Stomach (tissue), 9 donors: ENCODE results near the gene NHSL1. TPM values are rescaled to one million over a fixed set of nuclear protein-coding genes. Genes with fewer than 3 reads are reported as not detected.

ENCODE experiments used
- DNase-seq, 2 donors: peaks; one replicate each; pipeline versions ENCODE4 v3.0.0 to v3.0.0-alpha.2; 2013 to 2019
- H3K27ac ChIP-seq, 5 donors: fragments of 200-600 bp in 4 of 5; sonication (generic) in 4 of 5; one replicate each; pipeline ENCODE4 v1.5.1; 2013 to 2019; ENCODE audit warnings: mild to moderate bottlenecking in 1 of 5, moderate library complexity in 1 of 5
- H3K27me3 ChIP-seq, 3 donors: fragments of 200-600 bp; sonication (generic); one replicate each; pipeline ENCODE4 v1.5.1; 2017 to 2019; ENCODE audit warnings: mixed run types in 1 of 3
- H3K36me3 ChIP-seq, 4 donors: fragments of 200-600 bp; sonication (generic); 1 replicate in 3 of 4; 2 replicates in 1 of 4; pipeline ENCODE4 v1.5.1; 2016 to 2019
- H3K4me1 ChIP-seq, 4 donors: fragments of 200-600 bp; sonication (generic); one replicate each; pipeline ENCODE4 v1.5.1; 2016 to 2019
- H3K4me3 ChIP-seq, 4 donors: fragments of 200-600 bp; sonication (generic) in 3 of 4; one replicate each; pipeline ENCODE4 v1.5.1; 2016 to 2019; ENCODE audit warnings: mild to moderate bottlenecking in 1 of 4
- H3K9me3 ChIP-seq, 4 donors: fragments of 200-600 bp; sonication (generic); one replicate each; pipeline ENCODE4 v1.5.1; 2016 to 2019
- CTCF ChIP-seq, 7 experiments: fragments of 450-650 bp in 4 of 7; fragments of 200-600 bp in 3 of 7; sonication (generic) in 3 of 7; IDR thresholded peaks; one replicate each; pipeline ENCODE4 v1.5.1; 2016 to 2019; ENCODE audit warnings: antibody characterized with exemption in 7 of 7, control low read depth in 2 of 7, mild to moderate bottlenecking in 1 of 7
- EP300 ChIP-seq: sonication (generic); formaldehyde crosslinking; IDR thresholded peaks from one replicate; pipeline ENCODE4 v1.6.1; 2017; ENCODE audit warnings: antibody characterized with exemption
- POLR2A ChIP-seq, 4 donors: fragments of 450-650 bp; IDR thresholded peaks; one replicate each; pipeline ENCODE4 v1.6.1; 2016; ENCODE audit warnings: antibody characterized with exemption in 4 of 4, control low read depth in 2 of 4, mild to moderate bottlenecking in 1 of 4, moderate library complexity in 1 of 4
- POLR2AphosphoS5 ChIP-seq, 3 donors: sonication (generic); formaldehyde crosslinking; IDR thresholded peaks; one replicate each; pipeline ENCODE4 v1.6.1; 2016; ENCODE audit warnings: antibody characterized with exemption in 3 of 3
- WGBS, 5 donors: extraction: QIAGEN DNeasy Blood & Tissue Kit in 3 of 5; methylation state at CpG; one replicate each; pipeline versions ENCODE4 v1.1.5 to v1.1.7; 2013 to 2018; 5-methylcytosine and 5-hydroxymethylcytosine counted together
- intact Hi-C: fragments of 100-400 bp; cut with DNase I; formaldehyde crosslinking; loops from one replicate; pipeline ENCODE4 v1.15.1; 2023; ENCODE audit warnings: low total_unique reads
- polyA plus RNA-seq, 3 donors: library from polyadenylated mRNA; stranded (reverse); fragments of 200-250 nt; gene quantifications; one replicate each; pipeline ENCODE4 v1.2.3, GENCODE V29; 2013
- total RNA-seq, 5 donors: library from RNA; depleted of rRNA; stranded (reverse); fragments of >200 nt; gene quantifications; one replicate each; pipeline versions ENCODE4 v1.1.0 to v1.2.3, GENCODE V29; 2014 to 2016
- donor health status: healthy with polysubstance abuse.
- donor health status: Bipolar disorder and iron deficiency.
- donor health status: healthy.

The NHSL1 gene
- total and polyA plus RNA-seq, 8 donors, result 1.8 to 44.6 (median 27.4) TPM

DNA sequence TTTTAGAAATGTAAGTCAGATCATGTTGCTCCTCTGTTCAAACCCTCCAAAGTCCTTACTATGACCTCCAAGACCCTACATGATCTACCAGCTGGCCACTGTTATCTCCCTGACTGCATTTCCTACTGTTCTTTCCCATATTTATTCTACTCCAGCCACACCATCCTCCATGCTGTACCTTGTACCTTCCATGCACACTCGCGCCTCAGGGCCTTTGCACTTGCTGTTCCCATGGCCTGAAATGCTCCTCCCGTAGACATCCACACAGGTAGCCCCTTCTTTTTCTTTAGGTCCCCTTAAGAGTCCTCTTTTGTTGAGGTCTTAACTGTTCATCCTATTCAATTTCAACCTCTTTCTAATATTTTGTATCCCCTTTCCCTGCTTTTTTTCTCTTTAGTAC lies 48.3 kb downstream of the NHSL1 start:
- intact Hi-C loops, result no loop called here

GRCh38 chr6:138450445-138450844 lies 48.8 kb downstream of the NHSL1 start:
- H3K36me3 ChIP-seq, result no peaks in the 10 kb centered on the region
- no peak overlapping the region for H3K27ac ChIP-seq
- no peak overlapping the region for H3K4me3 ChIP-seq
- peaks cover 0 to 11% (median 8%) of the 10 kb centered on the region in 4 donors for H3K4me1 ChIP-seq
- WGBS, 5 donors, result 78 to 85% (median 80%) methylated on average over 3 of the region's 3 CpGs
- H3K27me3 ChIP-seq, result no peaks in the 10 kb centered on the region
- H3K9me3 ChIP-seq, result no peaks in the 10 kb centered on the region
- TF ChIP-seq POLR2A (IDR thresholded peaks at IDR 0.05) (no peak), CTCF (IDR thresholded peaks at IDR 0.05) (no peak), EP300 (no peak), POLR2AphosphoS5 (IDR thresholded peaks at IDR 0.05) (no peak)
- intact Hi-C loops, result no loop called here
- DNase-seq, result no peak

More for the DNA sequence above, 48.3 kb downstream of the NHSL1 start:
- DNase-seq, result no peak
- H3K9me3 ChIP-seq, result no peaks in the 10 kb centered on the region
- H3K4me3 ChIP-seq, result no peak overlapping the region
- peak overlapping the region in 1 of 5 donors; percentile 10 for H3K27ac ChIP-seq
- peaks cover 3 to 14% (median 12%) of the 10 kb centered on the region in 4 donors for H3K4me1 ChIP-seq
- TF ChIP-seq POLR2A (IDR thresholded peaks at IDR 0.05) (no peak), CTCF (IDR thresholded peaks at IDR 0.05) (no peak), EP300 (no peak), POLR2AphosphoS5 (IDR thresholded peaks at IDR 0.05) (no peak)
- 93 to 99% (median 98%) methylated on average over 3 of the region's 3 CpGs for WGBS, 5 donors
- no peaks in the 10 kb centered on the region for H3K27me3 ChIP-seq
- H3K36me3 ChIP-seq, result no peaks in the 10 kb centered on the region

GRCh38 chr6:138446821-138447220 lies 52.5 kb downstream of the NHSL1 start:
- TF ChIP-seq POLR2A (IDR thresholded peaks at IDR 0.05) (no peak), POLR2AphosphoS5 (IDR thresholded peaks at IDR 0.05) (no peak)
- intact Hi-C loops, result no loop called here
- no peaks in the 10 kb centered on the region for H3K27me3 ChIP-seq
- H3K4me1 ChIP-seq, result peaks cover 0 to 10% (median 0%) of the 10 kb centered on the region in 4 donors
- 79 to 90% (median 84%) methylated on average over 6 of the region's 6 CpGs for WGBS, 5 donors
- H3K27ac ChIP-seq, result no peak overlapping the region
- peaks cover 0 to 4% (median 2%) of the 10 kb centered on the region in 4 donors for H3K36me3 ChIP-seq
- no peaks in the 10 kb centered on the region for H3K9me3 ChIP-seq
- H3K4me3 ChIP-seq, result no peak overlapping the region
- no peak for DNase-seq

GRCh38 chr6:138443979-138444378 lies 55.3 kb downstream of the NHSL1 start:
- intact Hi-C loops, result no loop called here
- no peaks in the 10 kb centered on the region for H3K4me1 ChIP-seq
- TF ChIP-seq EP300 (no peak), POLR2A (IDR thresholded peaks at IDR 0.05) (no peak), CTCF (IDR thresholded peaks at IDR 0.05) (no peak), POLR2AphosphoS5 (IDR thresholded peaks at IDR 0.05) (no peak)
- no peak for DNase-seq
- no peak overlapping the region for H3K27ac ChIP-seq
- no peaks in the 10 kb centered on the region for H3K9me3 ChIP-seq
- H3K36me3 ChIP-seq, result peaks cover 0 to 8% (median 3%) of the 10 kb centered on the region in 4 donors
- H3K4me3 ChIP-seq, result no peak overlapping the region
- H3K27me3 ChIP-seq, result no peaks in the 10 kb centered on the region

DNA sequence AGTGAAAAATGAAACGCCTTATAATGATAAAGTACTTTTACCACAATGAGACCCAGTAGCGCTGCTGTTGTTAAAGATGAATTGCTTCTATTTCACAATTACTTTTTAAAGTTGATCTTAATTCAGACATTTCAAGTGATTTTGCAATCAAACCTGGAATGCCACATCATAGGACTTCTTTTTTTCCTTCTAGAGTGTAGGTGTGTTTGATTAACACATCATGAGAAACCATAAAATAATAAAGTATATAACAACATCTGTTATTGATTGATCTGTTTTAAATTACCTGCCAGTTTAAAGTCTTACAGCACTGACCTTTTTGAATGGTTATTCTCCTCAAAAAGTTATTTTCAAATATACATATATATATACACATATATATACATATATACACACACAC lies 56.6 kb downstream of the NHSL1 start:
- 78 to 94% (median 90%) methylated on average over 2 of the region's 2 CpGs for WGBS, 5 donors
- Histone ChIP-seq H3K4me3 (no peak overlapping the region), H3K27me3 (no peaks in the 10 kb centered on the region), H3K9me3 (no peaks in the 10 kb centered on the region), H3K27ac (no peak overlapping the region), H3K36me3 (peaks cover 0 to 8% (median 3%) of the 10 kb centered on the region in 4 donors), H3K4me1 (no peaks in the 10 kb centered on the region)
- no peak for DNase-seq
- TF ChIP-seq POLR2A (IDR thresholded peaks at IDR 0.05) (no peak), EP300 (no peak), CTCF (IDR thresholded peaks at IDR 0.05) (no peak), POLR2AphosphoS5 (IDR thresholded peaks at IDR 0.05) (no peak)
- intact Hi-C loops, result no loop called here
